Head of caudate nucleus (tissue), 42 donors: ENCODE data around the gene SPAG8.
A peak's percentile ranks its signal among the peaks of the same experiment; 100 is the strongest.

Experiments used
- DNase-seq, 42 donors: peaks; one replicate each; pipeline versions ENCODE4 v3.0.0 to v3.0.0-alpha.2; 2020 to 2021; ENCODE audit warnings: mixed read lengths in 7 of 42
- intact Hi-C: fragments of 100-400 bp; cut with DNase I; formaldehyde crosslinking; loops from one replicate; pipeline ENCODE4 v1.15.0; 2022

Gene SPAG8

GRCh38 chr9:35814841-35815543 is 2.9 kb upstream of the SPAG8 start, which contains the start of gene HINT2:
Gene HINT2, minus strand, starts transcription at chr9:35815042. Its CDS starts 63 bp downstream, at chr9:35814979.
- intact Hi-C loops = no loop called here
- DNase-seq = peak; percentile 91 to 99 (median 96)

GRCh38 chr9:35814106-35814840 is 2.2 kb upstream of the SPAG8 start:
- intact Hi-C loops = no loop called here
- DNase-seq = peak; percentile 26 to 85 (median 66)

- no peak for DNase-seq
- intact Hi-C loops = no loop called here
These were observed 1.5 kb upstream of the SPAG8 start for GRCh38 chr9:35813434-35814105.

GRCh38 chr9:35811381-35812024 is 559 bp downstream of the SPAG8 start:
- peak in 21 of 42 donors; percentile 18 to 67 (median 28) for DNase-seq
- intact Hi-C loops = no loop called here

- intact Hi-C loops = no loop called here
- DNase-seq = no peak
These were observed 1.9 kb downstream of the SPAG8 start for GRCh38 chr9:35810122-35810521.

- intact Hi-C loops = no loop called here
- no peak for DNase-seq
These were observed 3.6 kb downstream of the SPAG8 start for GRCh38 chr9:35808433-35808832.

GRCh38 chr9:35806101-35806500 is 6.0 kb downstream of the SPAG8 start:
- intact Hi-C loops = no loop called here
- no peak for DNase-seq

GRCh38 chr9:35801328-35802128 is 10.5 kb downstream of the SPAG8 start:
- no peak for DNase-seq
- intact Hi-C loops = no loop called here

GRCh38 chr9:35800530-35800929 is 11.5 kb downstream of the SPAG8 start:
- intact Hi-C loops = no loop called here
- no peak for DNase-seq

GRCh38 chr9:35798658-35799374 is 13.2 kb downstream of the SPAG8 start:
- intact Hi-C loops = no loop called here
- DNase-seq = peak in 17 of 42 donors; percentile 13 to 64 (median 36)

- intact Hi-C loops = no loop called here
- DNase-seq = no peak
These were observed 14.6 kb downstream of the SPAG8 start for GRCh38 chr9:35797311-35798109.

- DNase-seq = no peak
- intact Hi-C loops = no loop called here
These were observed 16.4 kb downstream of the SPAG8 start for GRCh38 chr9:35795695-35796094.

- intact Hi-C loops = loop anchor here (5.0 kb wide), 1 partner anchor 89 kb away; no protein-coding TSS in a partner anchor
- DNase-seq = no peak
These were observed 18.6 kb downstream of the SPAG8 start for GRCh38 chr9:35793461-35793860.

- no peak for DNase-seq
- intact Hi-C loops = loop anchor here (5.0 kb wide), 1 partner anchor 89 kb away; no protein-coding TSS in a partner anchor
These were observed 19.2 kb downstream of the SPAG8 start for GRCh38 chr9:35792826-35793225.

- peak in 6 of 42 donors; percentile 18 to 42 (median 30) for DNase-seq
- intact Hi-C loops = loop anchor here (5.0 kb wide), 1 partner anchor 90 kb away; no protein-coding TSS in a partner anchor
These were observed 19.8 kb downstream of the SPAG8 start for GRCh38 chr9:35792024-35792813.

- intact Hi-C loops = loop anchor here (5.0 kb wide), 1 partner anchor 91 kb away; no protein-coding TSS in a partner anchor
- DNase-seq = peak in 23 of 42 donors; percentile 13 to 58 (median 36)
These were observed 20.7 kb downstream of the SPAG8 start, which contains the start of gene NPR2 for GRCh38 chr9:35791297-35791921. Gene NPR2, plus strand, starts transcription at chr9:35791591. Its CDS starts 818 bp downstream, at chr9:35792409.
